ENCODE results near the gene TEX2.
"Not testable (repeated sequence)": the region's sequence is repeated elsewhere in the genome, so short reads cannot be mapped to it uniquely, and the experiment has no call there.

The TEX2 gene

DNA sequence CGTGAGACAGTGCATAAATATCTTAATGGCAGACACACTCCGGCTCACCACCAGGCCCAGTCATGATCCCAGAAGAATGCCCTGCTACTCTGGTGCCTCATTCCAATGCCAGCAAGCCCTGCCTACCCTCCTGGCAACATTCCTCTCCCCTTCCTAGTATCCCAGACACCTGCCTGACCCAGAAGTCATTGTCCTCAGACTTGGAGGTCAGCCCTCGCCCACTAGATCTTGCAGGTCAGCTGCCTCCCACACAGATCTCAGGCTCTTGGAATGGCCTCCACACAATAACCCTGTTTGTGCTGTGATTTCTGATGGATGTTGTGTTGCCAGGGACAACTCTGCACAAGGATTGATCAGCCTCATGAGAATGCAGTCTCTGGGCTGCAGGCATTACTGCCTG lies 1.8 kb upstream of the TEX2 start:
- no peak for DNase-seq (ENCODE audit: low read depth in 2 of 2)

- DNase-seq (ENCODE audit: low read depth in 2 of 2), result peak; percentile 20 to 41
Measured at GRCh38 chr17:64262198-64262999, 661 bp downstream of the TEX2 start.

DNA sequence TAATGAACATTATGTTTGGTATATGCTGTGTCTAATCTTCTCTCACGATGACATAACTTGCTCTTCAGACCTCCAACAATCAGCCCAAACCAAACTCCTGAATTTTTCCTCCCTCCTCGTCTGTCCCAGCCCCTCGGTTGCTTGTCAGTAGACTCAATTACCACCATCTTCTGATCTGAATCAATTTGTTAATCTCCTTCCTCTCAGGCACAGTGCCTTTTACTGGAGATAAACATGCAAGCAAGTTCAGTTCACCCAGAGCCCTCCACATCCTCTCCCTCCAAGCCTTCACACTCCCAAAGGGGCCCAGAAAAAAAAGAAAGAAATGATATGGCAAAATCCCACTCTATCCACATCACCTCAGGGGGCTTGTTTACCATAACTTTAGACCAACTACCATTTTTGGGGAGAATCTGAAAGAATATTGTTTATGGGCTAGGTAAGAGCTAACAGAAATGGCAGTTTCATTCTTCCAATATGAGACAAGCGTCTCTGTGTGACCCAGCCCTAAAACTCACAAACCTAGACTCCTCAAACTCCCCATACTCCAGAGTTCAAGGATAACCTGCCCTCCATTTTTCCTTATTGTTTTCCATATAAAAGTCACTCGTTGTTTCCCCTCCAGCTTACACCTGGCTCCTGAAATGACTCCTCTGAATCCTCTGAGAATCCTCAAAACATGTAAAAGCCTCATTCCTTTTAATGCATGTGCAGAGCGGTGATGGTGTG lies 1.5 kb downstream of the TEX2 start:
- DNase-seq (ENCODE audit: low read depth in 2 of 2), result no peak

DNA sequence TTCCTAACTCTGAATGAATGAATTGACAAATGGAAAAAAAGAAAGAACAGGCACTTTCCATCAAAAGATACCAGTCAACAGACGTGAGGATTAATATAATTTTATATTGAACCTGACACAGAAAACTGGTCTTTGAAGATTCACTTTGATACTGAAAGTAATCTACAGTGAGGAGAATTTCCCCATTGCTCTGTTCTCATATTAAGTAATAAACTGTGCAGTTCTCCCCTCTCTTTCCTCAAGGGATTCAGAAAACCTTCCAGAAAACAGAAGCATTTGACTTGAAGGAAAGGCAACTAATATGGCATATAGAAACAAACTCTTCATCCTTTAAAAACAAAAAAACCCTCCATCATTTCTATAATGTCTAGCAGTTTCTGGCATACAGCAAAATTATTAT lies 2.2 kb downstream of the TEX2 start:
- no peak for DNase-seq (ENCODE audit: low read depth in 2 of 2)

GRCh38 chr17:64259922-64260321 lies 3.1 kb downstream of the TEX2 start:
- no peak for DNase-seq (ENCODE audit: low read depth in 2 of 2)

- no peak for DNase-seq (ENCODE audit: low read depth in 2 of 2)
Measured at GRCh38 chr17:64259426-64259825, 3.6 kb downstream of the TEX2 start.

GRCh38 chr17:64256913-64257807 lies 5.9 kb downstream of the TEX2 start:
- DNase-seq (ENCODE audit: low read depth in 2 of 2), result no peak

DNA sequence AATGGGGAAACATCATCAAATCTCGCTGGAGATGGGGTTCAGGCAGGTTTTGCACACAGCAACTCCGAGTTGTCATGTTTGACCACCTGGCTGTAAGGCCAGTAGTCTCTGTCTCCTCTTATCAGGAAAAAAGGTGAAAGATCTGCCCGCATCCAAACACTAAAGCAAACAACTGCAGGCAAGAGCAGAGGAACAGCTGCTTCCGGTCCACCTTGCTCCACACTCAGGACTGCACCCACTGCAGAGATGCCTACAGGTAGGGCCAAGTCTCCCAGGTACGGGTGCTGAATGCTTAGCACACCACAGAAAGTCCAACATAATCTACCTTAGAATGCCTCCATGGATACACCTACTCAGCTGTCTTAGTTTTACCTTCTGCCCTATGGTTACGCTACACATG lies 7.3 kb downstream of the TEX2 start:
- DNase-seq (ENCODE audit: low read depth in 2 of 2), result no peak

DNA sequence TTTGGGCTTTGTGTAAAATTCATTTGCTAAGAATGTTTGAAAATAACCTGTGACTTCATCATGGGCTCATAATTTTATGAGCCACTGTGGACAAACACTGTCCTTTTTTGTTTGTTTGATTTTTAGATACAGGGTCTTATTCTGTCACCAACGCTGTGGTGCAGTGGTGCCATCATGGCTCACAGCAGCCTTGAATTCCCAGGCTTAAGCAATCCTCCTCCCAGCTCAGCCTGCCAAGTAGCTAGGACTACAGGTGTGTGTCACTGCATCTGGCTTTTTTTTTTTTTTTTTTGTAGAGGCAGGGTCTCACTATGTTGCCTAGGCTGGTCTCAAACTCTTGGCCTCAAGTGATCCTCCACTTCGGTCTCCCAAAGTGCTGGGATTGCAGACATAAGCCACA lies 8.3 kb downstream of the TEX2 start:
- no peak for DNase-seq (ENCODE audit: low read depth in 2 of 2)

GRCh38 chr17:64253470-64253869 lies 9.6 kb downstream of the TEX2 start:
- DNase-seq (ENCODE audit: low read depth in 2 of 2), result no peak

DNA sequence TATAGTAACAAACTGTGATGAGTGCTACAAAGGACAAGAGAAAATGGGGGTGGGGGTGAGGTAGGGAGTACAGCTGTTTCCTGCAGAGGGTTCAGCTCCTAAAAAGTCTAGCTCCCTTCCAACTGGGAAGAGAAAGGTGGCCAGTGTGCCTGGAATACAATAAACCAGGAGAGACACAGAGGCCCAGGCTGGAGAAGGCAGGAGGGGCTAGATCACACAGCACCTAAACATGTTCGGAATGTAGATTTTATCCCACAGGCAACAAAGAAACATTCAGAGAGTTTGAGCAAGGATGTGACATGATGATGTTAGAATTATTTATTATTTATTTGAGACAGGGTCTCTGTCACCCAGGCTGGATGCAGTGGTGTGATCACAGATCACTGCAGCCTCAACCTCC lies 10.2 kb downstream of the TEX2 start:
- DNase-seq (ENCODE audit: low read depth in 2 of 2), result no peak

GRCh38 chr17:64250233-64250835 lies 12.7 kb downstream of the TEX2 start:
- DNase-seq (ENCODE audit: low read depth in 2 of 2), result no peak

- DNase-seq (ENCODE audit: low read depth in 2 of 2), result no peak
Measured at GRCh38 chr17:64247836-64248235, 15.2 kb downstream of the TEX2 start.

DNA sequence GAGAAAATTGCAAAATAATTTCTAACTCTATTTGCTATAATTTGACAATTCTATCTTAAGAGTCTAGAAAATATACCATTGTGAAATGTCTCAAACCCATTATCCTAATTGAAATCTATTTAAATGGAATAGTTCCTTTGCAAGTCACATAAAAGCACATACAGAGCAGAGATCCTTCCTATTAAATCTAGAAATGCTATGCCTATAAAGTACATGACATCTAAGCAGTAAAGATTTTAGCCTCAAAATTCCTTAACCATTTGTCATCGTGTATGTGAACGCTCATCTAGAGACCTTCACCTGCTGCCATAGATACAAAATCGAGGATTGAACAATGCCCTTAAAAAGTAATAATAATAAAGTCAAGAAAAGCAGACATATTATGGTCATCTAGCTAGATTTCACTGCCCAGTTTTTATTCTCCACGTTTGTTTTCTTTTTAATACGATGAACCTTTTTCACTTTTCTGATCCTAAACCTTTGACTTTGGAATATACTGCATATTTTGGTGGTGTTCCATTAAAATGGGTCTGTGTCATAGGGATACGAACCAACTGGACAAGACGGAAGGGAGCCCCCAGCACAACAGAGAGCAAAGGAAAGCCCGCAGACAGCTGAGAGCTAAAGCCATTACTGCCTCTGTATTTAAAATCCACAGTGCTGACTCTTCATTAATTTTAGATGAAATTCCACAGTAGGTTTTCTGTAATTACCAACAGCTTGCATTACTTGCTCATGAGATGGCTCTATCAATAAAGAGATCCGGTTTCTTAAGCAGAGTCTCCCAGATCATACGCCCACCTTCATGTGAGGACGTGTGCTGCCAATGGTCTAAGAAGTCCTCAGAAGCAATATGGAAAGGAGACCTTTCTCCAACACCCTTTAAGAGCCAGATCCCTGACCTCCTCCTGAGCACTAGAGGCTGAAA lies 17.6 kb downstream of the TEX2 start:
- no peak for DNase-seq (ENCODE audit: low read depth in 2 of 2)

DNA sequence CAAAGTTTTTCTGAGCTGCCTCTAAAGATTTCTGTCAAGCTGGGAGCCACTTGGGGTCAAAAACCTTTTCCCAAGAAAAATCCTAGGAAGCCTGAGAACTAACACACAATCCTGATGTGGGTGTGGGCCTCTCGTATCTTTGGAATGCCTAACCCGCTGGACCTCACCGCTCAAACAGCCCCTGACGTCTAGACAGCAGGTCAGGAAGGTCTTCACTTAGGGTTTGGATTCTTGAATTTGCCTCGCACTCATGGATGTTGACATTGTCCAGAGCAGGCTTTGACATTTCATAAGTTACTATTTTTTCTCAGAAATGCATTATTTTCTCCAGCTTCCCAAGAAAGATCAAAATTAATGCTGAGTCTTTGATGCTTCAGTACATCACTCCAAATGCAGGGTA lies 18.9 kb downstream of the TEX2 start:
- no peak for DNase-seq (ENCODE audit: low read depth in 2 of 2)

DNA sequence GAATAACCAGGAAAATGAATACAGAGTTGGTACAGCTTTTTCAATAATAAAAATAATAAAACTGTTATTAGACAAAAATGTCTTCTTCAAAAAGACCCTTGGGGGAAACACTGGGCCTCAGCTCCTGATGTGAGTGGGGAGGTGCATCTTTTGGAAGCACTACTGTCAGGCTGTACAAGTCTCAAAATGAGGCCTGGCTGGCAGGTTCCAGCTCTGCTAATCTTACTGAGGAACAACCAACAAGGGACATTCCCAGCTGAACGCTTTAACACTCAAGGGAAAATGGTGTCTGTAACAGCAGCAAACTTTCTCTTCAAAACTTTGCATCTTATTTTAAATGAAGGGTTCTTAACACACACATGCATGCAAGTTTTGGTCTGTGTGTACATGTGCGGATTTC lies 19.7 kb downstream of the TEX2 start:
- DNase-seq (ENCODE audit: low read depth in 2 of 2), result no peak

DNA sequence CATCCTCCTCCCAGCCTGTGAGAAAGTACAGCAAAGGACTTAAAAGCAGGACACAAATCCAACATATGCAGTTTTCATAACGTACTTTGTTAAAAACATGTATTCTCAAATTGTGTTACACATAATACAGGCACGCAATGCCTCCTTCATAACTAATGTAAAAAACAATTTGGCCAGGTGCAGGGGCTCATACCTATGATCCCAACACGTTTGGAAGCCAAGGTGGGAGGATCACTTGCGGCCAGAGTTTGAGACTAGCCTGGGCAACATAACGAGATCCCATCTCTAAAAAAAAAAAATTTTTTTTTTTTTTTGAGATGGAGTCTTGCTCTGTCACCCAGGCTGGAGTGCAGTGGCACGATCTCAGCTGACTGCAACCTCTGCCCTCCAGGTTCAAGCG lies 20.4 kb downstream of the TEX2 start:
- no peak for DNase-seq (ENCODE audit: low read depth in 2 of 2)

DNA sequence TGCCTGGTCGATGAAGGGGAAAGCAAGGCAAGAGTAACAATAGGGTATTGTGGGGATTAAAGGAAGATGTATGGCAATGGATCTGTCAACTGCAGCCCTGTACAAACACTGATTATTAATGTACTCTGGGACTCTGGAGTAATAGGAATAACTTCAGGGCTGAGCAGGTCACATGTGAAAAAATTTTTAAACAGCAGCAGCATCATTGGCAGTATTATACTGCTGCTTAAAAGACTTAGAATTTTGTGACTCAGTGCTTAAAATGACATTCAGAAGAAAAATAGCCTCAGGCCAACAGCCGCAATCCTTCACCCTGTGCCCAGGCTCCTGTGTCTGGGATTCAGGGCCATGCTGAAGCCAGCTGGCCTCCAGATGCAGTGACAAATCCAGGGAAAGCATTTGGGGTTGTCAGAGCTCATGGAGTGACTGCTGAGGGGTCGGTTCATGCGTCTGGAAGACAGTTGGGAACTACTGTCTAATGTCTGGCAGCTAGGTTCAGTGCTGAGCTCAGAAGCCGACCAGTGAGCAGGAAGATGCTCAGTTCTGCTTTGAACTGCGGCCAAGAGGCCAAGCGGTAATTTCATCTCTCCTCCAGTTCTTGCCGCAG lies 22.2 kb downstream of the TEX2 start:
- no peak for DNase-seq (ENCODE audit: low read depth in 2 of 2)

GRCh38 chr17:64240261-64240740 lies 22.8 kb downstream of the TEX2 start:
- DNase-seq (ENCODE audit: low read depth in 2 of 2), result no peak

GRCh38 chr17:64238449-64238848 lies 24.6 kb downstream of the TEX2 start:
- not testable (repeated sequence) for DNase-seq (ENCODE audit: low read depth in 2 of 2)

All from stimulated activated CD8-positive, alpha-beta memory T cell treated with anti-CD3 and anti-CD28 coated beads, Interleukin-2, amount 100 ng/mL, for 1 hour (primary cell).